Fibroblast of lung (primary cell): Measurements from ENCODE around the gene NCKAP5. TPM values are rescaled to one million over a fixed set of nuclear protein-coding genes. Genes with fewer than 3 reads are reported as not detected.
A peak's percentile ranks its signal among the peaks of the same experiment; 100 is the strongest.

Experiments used
- DNase-seq, 2 donors: peaks; one replicate each; pipeline versions ENCODE4 v3.0.0 to v3.0.0-alpha.2; 2010; ENCODE audit warnings: low read depth in 2 of 2
- H2AFZ ChIP-seq: 2 replicates; pipeline ENCODE4 v1.5.1; 2012; ENCODE audit warnings: low read length, control low read depth, inconsistent platforms
- H3K27ac ChIP-seq: 2 replicates; pipeline ENCODE4 v1.5.1; 2011; ENCODE audit warnings: low read length, control low read depth; ENCODE audit not compliant: insufficient read depth
- H3K27me3 ChIP-seq: 2 replicates; pipeline ENCODE4 v1.5.1; 2011; ENCODE audit warnings: mild to moderate bottlenecking, low read length; ENCODE audit not compliant: control insufficient read depth, insufficient read depth
- H3K36me3 ChIP-seq: 2 replicates; pipeline ENCODE4 v1.5.1; 2011; ENCODE audit warnings: low read length; ENCODE audit not compliant: control insufficient read depth, insufficient read depth
- H3K4me1 ChIP-seq: 2 replicates; pipeline ENCODE4 v1.5.1; 2011; ENCODE audit warnings: low read length; ENCODE audit not compliant: control insufficient read depth, insufficient read depth; ENCODE audit errors: extremely low read depth
- H3K4me2 ChIP-seq: 2 replicates; pipeline ENCODE4 v1.5.1; 2011; ENCODE audit warnings: low read length, control low read depth; ENCODE audit not compliant: insufficient read depth; ENCODE audit errors: extremely low read depth
- H3K4me3 ChIP-seq, 4 experiments: fragments of 200-600 bp in 1 of 4; sonication (generic) in 1 of 4; replicated peaks in 1 of 4; 2 replicates each; pipeline ENCODE4 v1.5.1; 2011 to 2016; ENCODE audit warnings: low read length in 4 of 4, low read depth in 3 of 4, mild to moderate bottlenecking in 3 of 4, control low read depth in 2 of 4, inconsistent platforms in 1 of 4, mixed read lengths in 1 of 4; ENCODE audit not compliant: insufficient read depth in 1 of 4; ENCODE audit errors: control extremely low read depth in 1 of 4
- H3K79me2 ChIP-seq: 2 replicates; pipeline ENCODE4 v1.5.1; 2012; ENCODE audit warnings: mild to moderate bottlenecking, low read length, inconsistent platforms; ENCODE audit not compliant: control insufficient read depth, insufficient read depth
- H3K9ac ChIP-seq: 2 replicates; pipeline ENCODE4 v1.5.1; 2011; ENCODE audit warnings: mild to moderate bottlenecking, low read length, control low read depth; ENCODE audit not compliant: insufficient read depth
- H3K9me3 ChIP-seq: 2 replicates; pipeline ENCODE4 v1.5.1; 2012; ENCODE audit warnings: low read depth, low read length; ENCODE audit not compliant: control insufficient read depth, insufficient read depth
- H4K20me1 ChIP-seq: 2 replicates; pipeline ENCODE4 v1.5.1; 2011; ENCODE audit warnings: low read length; ENCODE audit not compliant: control insufficient read depth, insufficient read depth; ENCODE audit errors: extremely low read depth
- EZH2 ChIP-seq: IDR thresholded peaks from 2 replicates; pipeline ENCODE4 v1.5.1; 2012; ENCODE audit warnings: low read length, control low read depth, mild to moderate bottlenecking; ENCODE audit errors: missing control alignments
- polyA plus RNA-seq, 2 donors: library from polyadenylated mRNA; depleted of rRNA in 1 of 2; stranded (reverse) in 1 of 2; unstranded in 1 of 2; fragments of >200 nt; gene quantifications; 2 replicates each; pipeline ENCODE4 v1.2.1, GENCODE V29; 2011 to 2012; ENCODE audit warnings: missing spikeins in 1 of 2
- total RNA-seq: library from RNA; depleted of rRNA; stranded (reverse); fragments of >200 nt; gene quantifications from 2 replicates; pipeline ENCODE4 v1.2.1, GENCODE V29; 2014
- TF ChIP-seq, protein P1 (sequence below), 2 donors: IDR thresholded peaks in 1 of 2; conservative IDR thresholded peaks in 1 of 2; 1 replicate in 1 of 2; 2 replicates in 1 of 2; pipeline ENCODE4 v1.5.1; 2011 to 2012; ENCODE audit warnings: low read length in 2 of 2, control low read depth in 1 of 2, inconsistent platforms in 1 of 2, low read depth in 1 of 2, mild to moderate bottlenecking in 1 of 2

Gene NCKAP5
- total and polyA plus RNA-seq, 2 donors (not counting 1 experiment from before 2014, with no cell fraction given), result 2.6 to 6.2 TPM

- Histone ChIP-seq H3K4me2 (no peak overlapping the region), H3K27me3 (no peaks in the 10 kb centered on the region)
- peak in 1 of 2 donors; percentile 54 for DNase-seq
Observed at GRCh38 chr2:133193544-133194361, 374.5 kb downstream of the NCKAP5 start.

DNA sequence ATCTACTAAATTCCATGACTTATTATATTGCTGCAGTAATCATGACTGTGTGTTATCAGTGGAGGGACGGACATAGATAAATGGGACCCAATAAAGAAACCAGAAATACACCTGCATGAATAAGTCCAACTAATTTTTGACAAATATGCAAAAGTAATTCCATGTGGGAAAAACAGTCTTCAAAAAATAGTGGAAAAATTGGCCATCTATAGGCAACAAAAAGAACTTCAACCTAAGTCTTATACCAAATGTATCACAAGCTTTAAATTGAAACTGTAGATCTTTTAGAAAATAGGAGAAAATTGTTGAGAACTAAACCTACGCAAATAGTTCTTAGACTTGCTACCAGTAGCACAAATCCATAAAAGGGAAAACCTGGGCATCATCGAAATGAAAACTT is 376.2 kb downstream of the NCKAP5 start:
- H4K20me1 ChIP-seq, result no peaks in the 10 kb centered on the region
- H3K4me2 ChIP-seq, result no peak overlapping the region
- no peak for DNase-seq
- TF ChIP-seq, protein P1, sequence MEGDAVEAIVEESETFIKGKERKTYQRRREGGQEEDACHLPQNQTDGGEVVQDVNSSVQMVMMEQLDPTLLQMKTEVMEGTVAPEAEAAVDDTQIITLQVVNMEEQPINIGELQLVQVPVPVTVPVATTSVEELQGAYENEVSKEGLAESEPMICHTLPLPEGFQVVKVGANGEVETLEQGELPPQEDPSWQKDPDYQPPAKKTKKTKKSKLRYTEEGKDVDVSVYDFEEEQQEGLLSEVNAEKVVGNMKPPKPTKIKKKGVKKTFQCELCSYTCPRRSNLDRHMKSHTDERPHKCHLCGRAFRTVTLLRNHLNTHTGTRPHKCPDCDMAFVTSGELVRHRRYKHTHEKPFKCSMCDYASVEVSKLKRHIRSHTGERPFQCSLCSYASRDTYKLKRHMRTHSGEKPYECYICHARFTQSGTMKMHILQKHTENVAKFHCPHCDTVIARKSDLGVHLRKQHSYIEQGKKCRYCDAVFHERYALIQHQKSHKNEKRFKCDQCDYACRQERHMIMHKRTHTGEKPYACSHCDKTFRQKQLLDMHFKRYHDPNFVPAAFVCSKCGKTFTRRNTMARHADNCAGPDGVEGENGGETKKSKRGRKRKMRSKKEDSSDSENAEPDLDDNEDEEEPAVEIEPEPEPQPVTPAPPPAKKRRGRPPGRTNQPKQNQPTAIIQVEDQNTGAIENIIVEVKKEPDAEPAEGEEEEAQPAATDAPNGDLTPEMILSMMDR (conservative IDR thresholded peaks at IDR 0.05 in 1 of 2, IDR thresholded peaks at IDR 0.05 in 1 of 2; ENCODE audit: low read depth in 1 of 2, low read length in 2 of 2), result no peak
- TF ChIP-seq EZH2, result no peak
- H3K36me3 ChIP-seq, result no peaks in the 10 kb centered on the region
- no peaks in the 10 kb centered on the region for H3K9me3 ChIP-seq
- no peak overlapping the region for H3K27ac ChIP-seq
- H3K4me3 ChIP-seq, result no peak overlapping the region
- H2AFZ ChIP-seq, result no peak overlapping the region
- peaks cover 2% of the 10 kb centered on the region for H3K79me2 ChIP-seq
- no peaks in the 10 kb centered on the region for H3K27me3 ChIP-seq
- no peaks in the 10 kb centered on the region for H3K4me1 ChIP-seq
- H3K9ac ChIP-seq, result no peak overlapping the region

More at GRCh38 chr2:133193544-133194361, 374.5 kb downstream of the NCKAP5 start:
- no peak overlapping the region for H3K27ac ChIP-seq
- H3K9ac ChIP-seq, result no peak overlapping the region
- H3K4me3 ChIP-seq, result no peak overlapping the region
- peaks cover 2% of the 10 kb centered on the region for H3K79me2 ChIP-seq
- no peaks in the 10 kb centered on the region for H3K36me3 ChIP-seq
- no peaks in the 10 kb centered on the region for H3K9me3 ChIP-seq
- H2AFZ ChIP-seq, result no peak overlapping the region
- H4K20me1 ChIP-seq, result no peaks in the 10 kb centered on the region
- H3K4me1 ChIP-seq, result no peaks in the 10 kb centered on the region
- TF ChIP-seq, protein P1 (conservative IDR thresholded peaks at IDR 0.05 in 1 of 2, IDR thresholded peaks at IDR 0.05 in 1 of 2; ENCODE audit: low read depth in 1 of 2, low read length in 2 of 2), result no peak
- TF ChIP-seq EZH2, result no peak

- Histone ChIP-seq H3K27me3 (no peaks in the 10 kb centered on the region), H4K20me1 (no peaks in the 10 kb centered on the region), H3K27ac (no peak overlapping the region), H3K9me3 (no peaks in the 10 kb centered on the region), H3K4me3 (no peak overlapping the region), H3K4me2 (no peak overlapping the region), H3K9ac (no peak overlapping the region), H3K79me2 (no peaks in the 10 kb centered on the region), H3K36me3 (no peaks in the 10 kb centered on the region), H2AFZ (no peak overlapping the region), H3K4me1 (peaks cover 3% of the 10 kb centered on the region)
- DNase-seq, result peak; percentile 40 to 50
- TF ChIP-seq, protein P1 (conservative IDR thresholded peaks at IDR 0.05 in 1 of 2, IDR thresholded peaks at IDR 0.05 in 1 of 2; ENCODE audit: low read depth in 1 of 2, low read length in 2 of 2), result no peak
- TF ChIP-seq EZH2, result no peak
Observed at GRCh38 chr2:133177196-133177595, 391.1 kb downstream of the NCKAP5 start.
